ENCODE measurements around the gene DTL.

DTL gene

DNA sequence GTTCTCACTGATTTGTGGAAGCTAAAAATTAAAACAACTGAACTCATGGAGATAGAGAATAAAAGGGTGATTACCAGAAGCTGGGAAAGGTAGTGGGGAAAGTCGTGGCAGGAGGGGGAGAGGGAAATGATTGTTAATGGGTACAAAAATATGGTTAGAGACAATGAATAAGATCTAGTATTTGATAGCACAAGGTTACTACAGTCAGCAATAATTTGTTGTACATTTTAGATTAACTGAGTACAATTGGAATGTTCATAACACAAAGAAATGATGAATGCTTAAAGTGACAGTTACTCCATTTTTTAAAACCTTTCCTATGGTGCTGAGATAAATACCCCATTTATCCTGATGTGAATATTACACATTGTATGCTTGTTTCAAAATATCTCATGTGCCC lies 102.3 kb downstream of the DTL start:
- Histone ChIP-seq H3K27me3 (ENCODE audit: control insufficient read depth in 1 of 2, insufficient read depth in 1 of 2, low read length in 2 of 2) (no peaks in the 10 kb centered on the region), H3K4me3 (ENCODE audit: insufficient read depth in 1 of 2, low read depth in 1 of 2, low read length in 2 of 2) (no peak overlapping the region), H3K4me2 (ENCODE audit: low read length, poor library complexity, severe bottlenecking) (no peak overlapping the region), H4K8ac (ENCODE audit: low read length) (no peak overlapping the region), H2BK12ac (ENCODE audit: low read length in 2 of 2) (no peak overlapping the region), H3K9me3 (ENCODE audit: control insufficient read depth, low read length) (peaks cover 8% of the 10 kb centered on the region), H3K23ac (ENCODE audit: low read length in 2 of 2) (no peak overlapping the region), H3K27ac (ENCODE audit: low read length, poor library complexity, severe bottlenecking) (no peak overlapping the region), H3K4me1 (ENCODE audit: control insufficient read depth, insufficient read depth, low read depth, low read length) (peaks cover 1% of the 10 kb centered on the region), H3K14ac (ENCODE audit: low read length in 2 of 2) (no peak overlapping the region), H2BK5ac (ENCODE audit: low read depth, low read length, poor library complexity, severe bottlenecking) (no peak overlapping the region), H2AK5ac (ENCODE audit: low read length, severe bottlenecking) (no peak overlapping the region), H2BK15ac (ENCODE audit: low read depth, poor library complexity, severe bottlenecking) (no peak overlapping the region), H2AFZ (ENCODE audit: low read depth, low read length) (no peak overlapping the region), H4K91ac (ENCODE audit: low read length) (no peak overlapping the region), H3K79me1 (replicated peaks; ENCODE audit: low read length, poor library complexity, severe bottlenecking) (no peaks in the 10 kb centered on the region), H3K18ac (ENCODE audit: low read depth in 1 of 2, low read length in 2 of 2) (no peak overlapping the region), H3K9ac (ENCODE audit: low read length) (no peak overlapping the region), H2BK120ac (ENCODE audit: low read depth, low read length) (no peak overlapping the region), H3K4ac (ENCODE audit: low read depth in 1 of 2, low read length in 2 of 2) (no peak overlapping the region), H3K36me3 (ENCODE audit: control insufficient read depth in 1 of 2, insufficient read depth in 2 of 2, low read depth in 1 of 2, low read length in 2 of 2) (no peaks in the 10 kb centered on the region)
- WGBS: 100% methylated on average over 1 of the region's 1 CpG
- no peak for DNase-seq

DNA sequence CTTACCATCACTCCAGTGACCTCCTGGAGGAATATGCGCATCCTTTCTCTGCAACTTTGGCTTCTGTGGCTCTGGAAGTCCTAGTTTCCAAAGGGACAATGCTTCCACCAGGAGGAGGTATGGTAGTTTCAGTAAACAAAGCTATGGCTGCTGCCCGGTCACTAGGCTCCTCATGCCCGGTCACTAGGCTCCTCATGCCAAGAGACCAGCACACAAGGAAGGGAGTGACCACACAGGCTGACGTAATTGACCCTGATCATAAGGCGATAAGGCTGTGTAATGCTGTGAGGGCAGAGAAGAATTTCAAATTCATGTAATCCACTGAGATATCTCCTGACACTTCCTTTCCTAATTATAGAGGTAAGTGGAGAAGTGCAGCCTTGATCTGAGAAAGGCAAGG lies 102.9 kb downstream of the DTL start:
- no peak overlapping the region for H2BK120ac ChIP-seq (ENCODE audit: low read depth, low read length)
- H3K9me3 ChIP-seq (ENCODE audit: control insufficient read depth, low read length): peaks cover 8% of the 10 kb centered on the region
- no peak overlapping the region for H3K9ac ChIP-seq (ENCODE audit: low read length)
- no peak for DNase-seq
- no peaks in the 10 kb centered on the region for H3K79me1 ChIP-seq (replicated peaks; ENCODE audit: low read length, poor library complexity, severe bottlenecking)
- H3K36me3 ChIP-seq (ENCODE audit: control insufficient read depth in 1 of 2, insufficient read depth in 2 of 2, low read depth in 1 of 2, low read length in 2 of 2): no peaks in the 10 kb centered on the region
- no peak overlapping the region for H3K4me3 ChIP-seq (ENCODE audit: insufficient read depth in 1 of 2, low read depth in 1 of 2, low read length in 2 of 2)
- no peak overlapping the region for H3K4me2 ChIP-seq (ENCODE audit: low read length, poor library complexity, severe bottlenecking)
- H3K27me3 ChIP-seq (ENCODE audit: control insufficient read depth in 1 of 2, insufficient read depth in 1 of 2, low read length in 2 of 2): no peaks in the 10 kb centered on the region
- H4K8ac ChIP-seq (ENCODE audit: low read length): no peak overlapping the region
- H2BK15ac ChIP-seq (ENCODE audit: low read depth, poor library complexity, severe bottlenecking): no peak overlapping the region
- WGBS: 98% methylated on average over 4 of the region's 5 CpGs
- no peak overlapping the region for H3K14ac ChIP-seq (ENCODE audit: low read length in 2 of 2)
- no peak overlapping the region for H3K27ac ChIP-seq (ENCODE audit: low read length, poor library complexity, severe bottlenecking)
- no peak overlapping the region for H4K91ac ChIP-seq (ENCODE audit: low read length)
- no peak overlapping the region for H3K4ac ChIP-seq (ENCODE audit: low read depth in 1 of 2, low read length in 2 of 2)
- H3K18ac ChIP-seq (ENCODE audit: low read depth in 1 of 2, low read length in 2 of 2): no peak overlapping the region
- H2BK5ac ChIP-seq (ENCODE audit: low read depth, low read length, poor library complexity, severe bottlenecking): no peak overlapping the region
- no peak overlapping the region for H2AFZ ChIP-seq (ENCODE audit: low read depth, low read length)
- H3K4me1 ChIP-seq (ENCODE audit: control insufficient read depth, insufficient read depth, low read depth, low read length): peaks cover 1% of the 10 kb centered on the region
- H3K23ac ChIP-seq (ENCODE audit: low read length in 2 of 2): no peak overlapping the region
- no peak overlapping the region for H2BK12ac ChIP-seq (ENCODE audit: low read length in 2 of 2)
- H2AK5ac ChIP-seq (ENCODE audit: low read length, severe bottlenecking): no peak overlapping the region

DNA sequence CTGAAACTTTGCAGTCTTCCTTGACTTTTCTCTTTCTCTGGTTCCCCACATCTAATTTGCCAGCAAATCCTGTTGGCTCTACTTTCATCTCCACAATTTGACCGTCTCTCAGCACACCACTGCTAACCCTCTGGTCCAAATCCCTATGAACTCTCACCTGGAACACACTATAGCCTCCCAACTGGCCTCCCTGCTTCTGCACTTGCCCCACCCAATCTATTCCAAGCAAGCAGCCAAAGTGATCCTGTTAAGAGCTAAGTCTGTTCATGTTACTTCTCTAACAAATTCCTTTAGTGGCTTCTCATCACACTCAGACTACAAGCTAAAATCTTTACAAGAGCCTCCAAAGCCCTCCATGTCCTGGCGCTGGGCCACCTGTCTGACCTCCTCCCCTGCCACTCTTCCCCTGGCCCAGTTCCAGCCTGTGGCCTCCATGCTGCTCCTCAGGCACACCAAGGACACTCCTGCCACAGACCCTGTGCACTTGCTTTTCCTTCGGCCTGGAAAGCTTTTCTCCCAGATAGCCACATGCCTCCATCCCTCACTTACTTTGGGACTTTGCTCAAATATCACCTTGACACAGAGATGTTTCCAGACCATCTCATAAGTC lies 104.1 kb downstream of the DTL start:
- Histone ChIP-seq H3K9me3 (ENCODE audit: control insufficient read depth, low read length) (peaks cover 8% of the 10 kb centered on the region), H3K79me1 (replicated peaks; ENCODE audit: low read length, poor library complexity, severe bottlenecking) (no peaks in the 10 kb centered on the region), H2AFZ (ENCODE audit: low read depth, low read length) (peak overlapping the region; percentile 15), H3K36me3 (ENCODE audit: control insufficient read depth in 1 of 2, insufficient read depth in 2 of 2, low read depth in 1 of 2, low read length in 2 of 2) (no peaks in the 10 kb centered on the region), H3K18ac (ENCODE audit: low read depth in 1 of 2, low read length in 2 of 2) (no peak overlapping the region), H4K8ac (ENCODE audit: low read length) (no peak overlapping the region), H2BK12ac (ENCODE audit: low read length in 2 of 2) (no peak overlapping the region), H3K23ac (ENCODE audit: low read length in 2 of 2) (no peak overlapping the region), H3K4me3 (ENCODE audit: insufficient read depth in 1 of 2, low read depth in 1 of 2, low read length in 2 of 2) (no peak overlapping the region), H3K14ac (ENCODE audit: low read length in 2 of 2) (no peak overlapping the region), H4K91ac (ENCODE audit: low read length) (no peak overlapping the region), H3K27me3 (ENCODE audit: control insufficient read depth in 1 of 2, insufficient read depth in 1 of 2, low read length in 2 of 2) (no peaks in the 10 kb centered on the region), H3K4me1 (ENCODE audit: control insufficient read depth, insufficient read depth, low read depth, low read length) (peaks cover 1% of the 10 kb centered on the region), H2BK5ac (ENCODE audit: low read depth, low read length, poor library complexity, severe bottlenecking) (no peak overlapping the region), H3K9ac (ENCODE audit: low read length) (no peak overlapping the region), H3K4me2 (ENCODE audit: low read length, poor library complexity, severe bottlenecking) (no peak overlapping the region), H3K4ac (ENCODE audit: low read depth in 1 of 2, low read length in 2 of 2) (no peak overlapping the region), H2BK120ac (ENCODE audit: low read depth, low read length) (no peak overlapping the region), H2AK5ac (ENCODE audit: low read length, severe bottlenecking) (no peak overlapping the region), H2BK15ac (ENCODE audit: low read depth, poor library complexity, severe bottlenecking) (no peak overlapping the region), H3K27ac (ENCODE audit: low read length, poor library complexity, severe bottlenecking) (no peak overlapping the region)
- DNase-seq: no peak
- WGBS: 94% methylated on average over 3 of the region's 3 CpGs

DNA sequence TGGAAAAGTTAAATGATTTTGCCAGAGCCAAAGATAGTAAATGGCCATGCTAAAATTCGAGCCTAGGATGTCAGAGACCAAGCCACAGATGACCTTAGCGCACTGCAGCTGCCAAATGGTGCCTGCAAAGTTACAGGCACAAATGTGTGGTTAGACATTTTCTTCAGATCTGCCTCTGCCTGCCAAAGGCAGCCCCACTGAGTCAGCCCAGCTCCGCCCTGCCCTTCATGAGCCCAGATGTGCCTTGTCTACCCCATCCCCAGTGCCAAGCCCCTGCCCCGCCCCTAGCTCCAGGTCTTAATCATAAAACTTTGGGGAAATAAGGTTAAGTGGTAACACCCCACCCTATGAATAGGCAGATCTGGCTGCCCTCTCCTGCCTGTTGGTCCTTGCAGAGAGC lies 105.9 kb downstream of the DTL start:
- H3K79me1 ChIP-seq (replicated peaks; ENCODE audit: low read length, poor library complexity, severe bottlenecking): no peaks in the 10 kb centered on the region
- no peak overlapping the region for H2BK5ac ChIP-seq (ENCODE audit: low read depth, low read length, poor library complexity, severe bottlenecking)
- H3K27me3 ChIP-seq (ENCODE audit: control insufficient read depth in 1 of 2, insufficient read depth in 1 of 2, low read length in 2 of 2): no peaks in the 10 kb centered on the region
- H3K9ac ChIP-seq (ENCODE audit: low read length): no peak overlapping the region
- no peak overlapping the region for H2BK120ac ChIP-seq (ENCODE audit: low read depth, low read length)
- peaks cover 1% of the 10 kb centered on the region for H3K4me1 ChIP-seq (ENCODE audit: control insufficient read depth, insufficient read depth, low read depth, low read length)
- H3K23ac ChIP-seq (ENCODE audit: low read length in 2 of 2): no peak overlapping the region
- no peak for DNase-seq
- H3K18ac ChIP-seq (ENCODE audit: low read depth in 1 of 2, low read length in 2 of 2): peak overlapping the region in 1 of 2 experiments; percentile 2
- no peak overlapping the region for H2AK5ac ChIP-seq (ENCODE audit: low read length, severe bottlenecking)
- no peak overlapping the region for H3K4ac ChIP-seq (ENCODE audit: low read depth in 1 of 2, low read length in 2 of 2)
- no peak overlapping the region for H2AFZ ChIP-seq (ENCODE audit: low read depth, low read length)
- H3K36me3 ChIP-seq (ENCODE audit: control insufficient read depth in 1 of 2, insufficient read depth in 2 of 2, low read depth in 1 of 2, low read length in 2 of 2): no peaks in the 10 kb centered on the region
- H3K9me3 ChIP-seq (ENCODE audit: control insufficient read depth, low read length): no peaks in the 10 kb centered on the region
- H3K4me3 ChIP-seq (ENCODE audit: insufficient read depth in 1 of 2, low read depth in 1 of 2, low read length in 2 of 2): no peak overlapping the region
- H2BK12ac ChIP-seq (ENCODE audit: low read length in 2 of 2): no peak overlapping the region
- no peak overlapping the region for H2BK15ac ChIP-seq (ENCODE audit: low read depth, poor library complexity, severe bottlenecking)
- H4K91ac ChIP-seq (ENCODE audit: low read length): no peak overlapping the region
- H3K14ac ChIP-seq (ENCODE audit: low read length in 2 of 2): peak overlapping the region in 1 of 2 experiments; percentile 85
- no peak overlapping the region for H3K27ac ChIP-seq (ENCODE audit: low read length, poor library complexity, severe bottlenecking)
- no peak overlapping the region for H4K8ac ChIP-seq (ENCODE audit: low read length)
- WGBS: 93% methylated on average over 4 of the region's 4 CpGs
- H3K4me2 ChIP-seq (ENCODE audit: low read length, poor library complexity, severe bottlenecking): no peak overlapping the region

Data from mesenchymal stem cell (in vitro differentiated cells and primary cell).